B cell (primary cell): Measurements from ENCODE around the gene RAD51B.

Experiments used
- CTCF ChIP-seq: fragments of 200-600 bp; IDR thresholded peaks from one replicate; pipeline ENCODE4 v1.8.0; 2022; ENCODE audit warnings: antibody characterized with exemption, mild to moderate bottlenecking
- EZH2 ChIP-seq: IDR thresholded peaks from 2 replicates; pipeline ENCODE4 v1.6.1; 2012; ENCODE audit warnings: borderline replicate concordance, low read depth, mild to moderate bottlenecking, moderate library complexity, low read length; ENCODE audit not compliant: insufficient read depth, poor library complexity, severe bottlenecking

GRCh38 chr14:68774771-68775613, 955.4 kb downstream of the RAD51B start:
- no peak for TF ChIP-seq CTCF
- TF ChIP-seq EZH2: no peak
